Measurements from ENCODE around the gene NANOS2. TPM values are rescaled to one million over a fixed set of nuclear protein-coding genes. Genes with fewer than 3 reads are reported as not detected.
"Not testable (repeated sequence)": the region's sequence is repeated elsewhere in the genome, so short reads cannot be mapped to it uniquely, and the experiment has no call there.

The NANOS2 gene
- total RNA-seq, 1 donor from 2014 or later, result not detected

GRCh38 chr19:45895983-45896599, 18.5 kb downstream of the NANOS2 start:
- not testable (repeated sequence) for DNase-seq (ENCODE audit: low spot score)

GRCh38 chr19:45895519-45895972, 19.0 kb downstream of the NANOS2 start:
- no peak for DNase-seq (ENCODE audit: low spot score)

GRCh38 chr19:45890877-45891276, 23.7 kb downstream of the NANOS2 start:
- no peak for DNase-seq (ENCODE audit: low spot score)

- no peak for DNase-seq (ENCODE audit: low spot score)
Measured at GRCh38 chr19:45889210-45889885, 25.2 kb downstream of the NANOS2 start.

GRCh38 chr19:45887200-45887710, 27.3 kb downstream of the NANOS2 start:
- no peak for DNase-seq (ENCODE audit: low spot score)

GRCh38 chr19:45886427-45887199, 28.0 kb downstream of the NANOS2 start:
- DNase-seq (ENCODE audit: low spot score), result peak; percentile 93

- peak; percentile 95 for DNase-seq (ENCODE audit: low spot score)
Measured at GRCh38 chr19:45885556-45886426, 28.8 kb downstream of the NANOS2 start, which contains the start of gene IRF2BP1. TSS of gene IRF2BP1 (minus strand) at chr19:45886141. CDS start at chr19:45885774, 367 bp downstream.

GRCh38 chr19:45884682-45885555, 29.7 kb downstream of the NANOS2 start:
- DNase-seq (ENCODE audit: low spot score), result no peak

GRCh38 chr19:45883881-45884681, 30.5 kb downstream of the NANOS2 start:
- DNase-seq (ENCODE audit: low spot score), result no peak

- DNase-seq (ENCODE audit: low spot score), result no peak
Measured at GRCh38 chr19:45883586-45883880, 31.0 kb downstream of the NANOS2 start.

GRCh38 chr19:45882652-45883585, 31.7 kb downstream of the NANOS2 start:
- DNase-seq (ENCODE audit: low spot score), result peak; percentile 88

GRCh38 chr19:45881909-45882528, 32.6 kb downstream of the NANOS2 start:
- DNase-seq (ENCODE audit: low spot score), result no peak

- no peak for DNase-seq (ENCODE audit: low spot score)
Measured at GRCh38 chr19:45881082-45881908, 33.3 kb downstream of the NANOS2 start.

- no peak for DNase-seq (ENCODE audit: low spot score)
Measured at GRCh38 chr19:45879971-45880370, 34.6 kb downstream of the NANOS2 start.

GRCh38 chr19:45879055-45879454, 35.5 kb downstream of the NANOS2 start:
- no peak for DNase-seq (ENCODE audit: low spot score)

GRCh38 chr19:45878043-45878794, 36.4 kb downstream of the NANOS2 start:
- DNase-seq (ENCODE audit: low spot score), result peak; percentile 66
